Measurements from ENCODE around the gene MAGIX. TPM values are rescaled to one million over a fixed set of nuclear protein-coding genes. Genes with fewer than 3 reads are reported as not detected.

MAGIX gene
- total RNA-seq, 2 donors from 2014 or later: 1.3 to 2.8 TPM

DNA sequence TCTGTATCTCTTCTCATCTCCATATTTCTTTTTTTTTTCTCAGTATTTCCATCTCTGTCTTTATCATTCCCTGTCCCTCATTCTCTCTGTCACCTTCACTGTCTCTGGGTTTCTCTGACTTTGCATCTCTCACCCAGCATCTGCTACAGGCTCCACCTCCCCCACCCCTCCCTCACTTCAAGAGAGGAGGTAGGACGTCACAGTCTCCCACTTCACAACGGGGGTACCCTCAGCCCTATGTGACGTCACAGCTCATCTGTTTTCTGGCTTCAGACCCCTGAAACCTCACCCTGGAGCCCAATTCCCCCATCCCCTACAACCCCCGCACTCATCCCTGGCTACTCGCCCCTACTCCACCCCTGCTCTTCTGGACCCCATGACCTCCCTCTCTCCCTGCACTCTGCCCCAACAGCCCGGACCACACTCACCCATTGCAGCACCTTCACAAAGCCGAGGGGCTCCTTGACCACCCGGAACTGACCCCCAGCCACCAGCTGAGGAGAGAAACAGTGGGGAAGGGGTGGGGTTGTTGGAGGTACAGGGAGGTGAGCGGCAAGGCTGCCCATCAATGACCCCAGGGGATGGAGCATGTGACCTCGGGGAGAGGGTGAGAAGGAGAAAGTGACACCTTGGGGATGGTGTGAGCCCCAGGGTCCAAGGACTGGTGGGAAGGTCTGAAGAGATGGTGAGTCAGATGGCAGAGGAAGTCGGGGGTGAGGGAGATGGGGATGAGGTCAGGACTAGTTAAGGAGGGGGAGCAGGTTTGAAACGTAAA, 36.2 kb downstream of the MAGIX start:
- intact Hi-C loops (cut with DNase I): no loop called here
- DNase-seq (ENCODE audit: low spot score): no peak

DNA sequence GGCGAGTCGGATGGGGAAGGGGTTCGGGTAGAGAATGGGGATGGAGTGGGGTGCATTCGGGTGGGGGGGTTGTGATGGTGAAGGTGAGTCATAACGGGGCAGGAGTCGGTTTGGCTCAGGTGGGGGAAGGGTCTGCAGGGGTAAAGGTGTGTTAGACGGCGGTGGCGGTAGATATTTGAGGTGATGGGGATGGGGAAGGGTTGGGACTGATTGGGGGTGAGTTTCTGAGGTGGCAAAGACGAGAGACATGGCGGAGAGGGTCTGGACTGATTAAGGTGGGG, 36.7 kb downstream of the MAGIX start:
- intact Hi-C loops (cut with DNase I): no loop called here
- DNase-seq (ENCODE audit: low spot score): no peak

DNA sequence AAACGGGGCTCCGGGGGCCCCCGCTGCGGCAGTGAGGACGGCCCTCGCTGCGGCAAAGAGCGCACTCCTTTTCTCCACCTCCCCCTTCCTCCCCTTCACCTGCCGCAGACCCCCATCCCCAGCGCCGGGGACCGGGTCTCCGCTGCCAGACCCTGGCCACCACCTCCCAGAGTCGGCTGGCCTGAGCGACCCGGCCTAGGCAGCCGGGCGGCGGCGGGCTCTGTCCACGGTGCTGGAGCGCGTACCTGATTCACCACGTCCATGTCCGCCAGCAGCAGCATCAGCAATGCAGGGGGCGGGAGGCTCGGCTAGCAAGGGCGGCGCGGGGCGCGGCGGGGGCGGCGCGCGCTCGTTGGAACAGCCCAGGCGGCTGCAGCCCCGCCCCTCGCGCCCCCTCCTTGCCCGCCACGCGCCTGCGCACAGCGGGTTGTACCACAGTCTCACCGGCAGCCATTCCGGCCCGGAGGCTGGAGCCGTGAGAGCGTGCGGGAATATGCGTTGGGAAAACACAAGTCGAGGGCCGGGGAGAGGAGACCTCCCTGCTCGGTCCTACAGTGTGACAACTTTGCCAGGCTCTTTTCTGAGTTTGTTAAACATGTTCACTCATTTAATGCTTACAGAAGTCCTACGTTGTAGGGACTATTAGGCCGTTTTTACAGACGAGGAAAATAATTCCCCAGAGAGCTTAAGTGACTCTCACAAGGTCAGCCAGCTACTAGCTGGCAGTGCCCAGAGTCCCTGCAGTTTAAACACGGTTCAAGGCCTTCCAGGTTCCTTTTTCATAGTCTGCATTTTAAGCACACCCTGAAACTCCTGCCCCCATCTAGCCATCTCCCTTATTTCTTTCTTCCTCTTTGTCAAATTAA, 37.6 kb downstream of the MAGIX start, which contains the start of gene SYP:
TSS of gene SYP (minus strand) at position 288 of the 866 bp plus-strand sequence. CDS start at position 281, 7 bp downstream.
- DNase-seq (ENCODE audit: low spot score): peak; percentile 96
- intact Hi-C loops (cut with DNase I): no loop called here

DNA sequence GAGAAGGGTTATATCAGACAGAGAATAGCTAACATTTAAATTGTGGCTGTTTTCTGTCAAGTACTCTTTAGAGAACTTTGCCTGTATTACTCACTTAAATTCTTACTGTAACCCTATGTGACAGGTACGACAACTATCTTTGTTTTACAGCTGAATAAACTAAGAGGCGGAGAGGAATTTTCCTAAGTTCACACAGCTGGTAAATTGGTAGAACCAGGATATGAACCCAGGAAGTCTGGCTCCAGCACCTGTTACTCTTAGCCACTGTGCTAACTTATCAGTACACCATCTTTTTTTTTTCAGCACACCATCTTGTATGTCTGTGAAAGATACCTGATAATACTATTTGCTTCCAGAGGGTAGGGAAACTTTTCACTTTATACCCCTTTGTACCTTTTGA, 39.5 kb downstream of the MAGIX start:
- intact Hi-C loops (cut with DNase I): no loop called here

DNA sequence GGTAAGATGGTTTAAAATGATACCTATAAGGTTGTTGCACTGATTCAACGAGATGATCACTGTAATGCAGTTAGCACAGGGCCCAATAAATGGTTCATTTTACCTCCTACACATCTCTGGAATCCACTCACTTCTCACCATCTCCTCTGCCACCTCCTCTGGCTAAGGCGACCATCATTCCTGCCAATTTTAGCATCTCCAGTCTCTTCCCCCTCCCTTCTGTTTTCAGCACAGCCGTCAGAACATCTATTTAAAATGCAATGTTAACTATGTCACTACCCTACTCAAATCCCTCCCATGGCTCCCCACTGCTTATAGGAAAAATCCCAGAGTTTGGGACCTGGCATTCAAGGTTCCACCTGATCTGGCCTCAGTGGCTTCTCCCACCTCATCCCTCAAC, 41.0 kb downstream of the MAGIX start:
- intact Hi-C loops (cut with DNase I): no loop called here

More for the DNA sequence above, 39.5 kb downstream of the MAGIX start:
- no peak for DNase-seq (ENCODE audit: low spot score)

DNA sequence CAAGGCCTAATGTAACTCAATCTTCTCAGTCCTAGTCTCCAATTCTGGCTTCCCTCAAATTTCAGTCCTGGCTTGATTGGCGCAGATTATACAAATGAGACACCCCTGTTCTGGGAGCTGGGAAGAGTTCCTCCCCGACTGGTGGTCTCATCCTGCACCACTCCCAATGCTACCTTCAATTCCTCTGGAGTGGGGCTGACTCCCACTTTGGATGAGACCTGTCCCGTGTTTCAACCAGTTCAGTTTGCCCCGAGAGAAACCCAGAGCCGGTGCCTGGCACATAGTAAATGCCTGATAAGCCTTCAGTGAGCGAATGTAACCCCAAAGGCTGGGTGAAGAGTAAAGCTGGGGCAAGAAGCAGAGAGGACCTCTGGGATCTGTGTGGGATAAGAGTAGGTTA, 41.5 kb downstream of the MAGIX start:
- no peak for DNase-seq (ENCODE audit: low spot score)
- intact Hi-C loops (cut with DNase I): no loop called here

More for the DNA sequence above, 41.0 kb downstream of the MAGIX start:
- DNase-seq (ENCODE audit: low spot score): no peak

DNA sequence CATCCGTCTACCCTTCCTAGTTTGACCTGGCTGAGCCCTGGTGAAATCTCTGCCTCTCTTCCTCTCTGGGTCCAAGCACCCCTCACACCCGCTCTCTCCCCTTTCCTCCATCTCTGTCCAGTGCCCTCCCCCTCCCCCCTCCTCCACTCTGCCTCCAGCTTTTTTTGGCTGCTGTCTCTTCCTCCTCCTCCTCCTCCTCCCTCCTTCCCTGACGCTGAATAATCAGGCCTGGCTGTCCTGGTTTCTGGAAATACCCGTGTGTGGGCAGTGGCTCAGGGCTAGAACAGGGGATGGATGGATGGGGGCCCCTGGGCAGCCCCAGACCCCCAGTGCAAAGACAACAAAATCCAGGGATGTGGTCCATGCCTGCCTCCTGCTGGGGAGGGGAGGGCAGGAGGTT, 42.2 kb downstream of the MAGIX start:
- intact Hi-C loops (cut with DNase I): no loop called here
- DNase-seq (ENCODE audit: low spot score): no peak

DNA sequence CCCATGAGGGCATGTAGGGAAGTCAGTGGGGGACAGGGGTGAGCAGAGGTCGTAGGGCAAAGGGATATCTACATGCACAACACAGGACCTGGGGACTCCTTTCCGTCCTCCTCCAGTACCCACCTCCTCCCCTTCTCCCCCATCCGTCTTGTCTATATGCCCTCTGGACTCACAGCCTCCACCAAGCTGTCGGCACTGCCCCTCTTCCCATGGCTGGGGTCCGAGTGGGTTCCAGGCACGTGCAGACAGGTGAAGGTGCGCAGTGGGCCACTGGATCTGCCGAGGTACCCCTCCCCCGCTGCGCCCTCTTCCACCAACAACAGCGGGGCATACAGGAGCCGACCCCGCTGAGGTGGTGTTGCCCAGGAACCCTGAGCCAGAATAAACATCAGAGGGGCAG, 42.9 kb downstream of the MAGIX start:
- intact Hi-C loops (cut with DNase I): no loop called here
- DNase-seq (ENCODE audit: low spot score): no peak

DNA sequence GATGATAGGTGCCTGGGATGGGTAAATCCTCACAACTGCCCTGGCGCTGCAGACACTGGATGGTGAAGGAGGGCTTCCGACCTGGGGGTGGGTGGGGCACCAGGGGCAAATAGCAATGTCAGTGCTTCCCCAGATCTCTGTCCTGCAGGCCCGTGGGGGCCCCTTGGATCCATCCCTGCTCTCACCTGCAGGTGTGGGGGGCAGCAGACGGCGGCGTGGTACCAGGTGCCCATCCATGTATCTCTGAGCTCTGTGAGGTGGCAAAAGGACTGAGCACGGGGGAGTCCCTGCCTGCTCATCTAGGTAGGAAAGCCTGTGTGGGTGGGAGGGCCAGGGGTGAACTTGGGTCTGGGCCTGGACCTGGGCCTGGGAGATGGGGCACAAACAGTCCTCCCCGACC, 44.0 kb downstream of the MAGIX start:
- intact Hi-C loops (cut with DNase I): no loop called here
- no peak for DNase-seq (ENCODE audit: low spot score)

DNA sequence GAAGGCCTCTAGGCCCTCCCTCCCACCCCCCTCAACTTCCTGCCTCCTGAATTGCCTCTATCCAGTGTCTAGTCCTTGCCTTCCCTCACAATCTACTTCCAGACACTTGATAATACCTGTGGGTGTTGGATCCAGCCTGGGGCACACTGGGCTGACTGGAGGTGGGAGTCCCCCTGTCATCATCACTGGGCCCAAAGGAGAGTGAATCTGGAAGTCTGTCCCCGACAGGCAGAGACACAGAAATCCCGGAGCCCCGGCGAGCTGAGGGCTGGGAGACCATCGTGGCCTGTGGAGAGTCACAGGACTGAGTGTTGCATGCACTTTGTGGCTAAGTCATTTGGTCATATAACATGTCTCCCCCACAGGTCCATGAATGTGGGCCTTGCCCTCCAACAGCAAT, 45.8 kb downstream of the MAGIX start:
- DNase-seq (ENCODE audit: low spot score): no peak
- intact Hi-C loops (cut with DNase I): no loop called here

DNA sequence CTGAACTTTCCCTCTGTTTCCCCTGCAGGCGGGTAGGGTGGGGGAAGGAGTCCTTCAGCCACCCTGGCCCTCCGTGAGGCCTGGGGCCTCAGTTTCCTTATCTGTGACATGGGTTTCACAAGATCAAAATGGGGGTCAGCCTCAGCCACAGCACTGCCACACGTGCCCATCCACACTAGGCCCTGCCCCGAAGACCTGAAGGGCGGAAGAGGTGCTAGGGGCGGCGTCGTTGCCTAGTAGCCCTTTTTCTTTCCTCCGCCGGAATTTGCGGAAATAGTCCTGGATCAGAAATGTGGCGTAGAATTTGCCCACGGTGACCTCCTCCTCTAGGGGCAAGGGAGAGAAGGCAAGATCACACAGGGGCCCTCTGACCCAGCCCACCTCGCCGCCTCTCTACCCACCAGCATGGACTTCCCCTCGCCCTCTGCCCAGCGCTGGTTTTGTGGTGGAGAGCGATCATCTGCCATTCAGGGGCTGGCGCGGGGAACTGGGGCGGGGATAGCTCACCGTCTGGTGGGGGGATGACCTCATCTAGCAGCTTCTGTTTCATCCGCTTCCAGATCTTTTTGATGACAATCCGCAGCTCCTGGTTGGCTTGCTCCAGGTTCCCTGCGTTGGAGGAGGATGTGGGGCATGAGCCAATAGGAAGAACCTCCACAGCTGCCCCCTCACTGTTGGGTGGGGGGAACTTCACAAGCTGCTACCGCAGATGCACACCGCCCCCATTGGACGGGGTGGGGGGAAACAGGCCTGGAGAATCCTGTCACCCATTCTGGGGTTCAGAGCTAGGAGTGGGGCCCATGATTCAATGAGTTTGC, 47.1 kb downstream of the MAGIX start:
- intact Hi-C loops (cut with DNase I): no loop called here
- DNase-seq (ENCODE audit: low spot score): no peak

DNA sequence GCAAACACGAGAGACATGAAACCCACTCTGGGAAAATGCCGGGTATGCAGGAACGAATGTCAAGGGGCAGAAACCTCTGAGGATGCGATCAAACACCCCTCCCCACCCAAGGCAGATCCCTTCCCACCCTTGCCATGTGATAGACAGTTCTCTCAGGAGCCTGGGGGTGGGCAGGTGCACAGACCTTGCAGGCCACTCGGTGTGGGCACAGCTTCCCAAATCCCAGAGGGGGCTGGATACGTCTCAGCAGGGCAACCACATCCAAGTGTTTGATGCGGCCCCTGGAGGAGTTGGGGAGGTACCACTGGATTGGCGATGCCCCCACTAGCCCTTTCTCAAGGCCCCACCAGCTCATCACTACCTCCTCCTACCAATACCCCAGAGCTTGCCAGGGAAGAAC, 47.8 kb downstream of the MAGIX start:
- DNase-seq (ENCODE audit: low spot score): no peak
- intact Hi-C loops (cut with DNase I): no loop called here

DNA sequence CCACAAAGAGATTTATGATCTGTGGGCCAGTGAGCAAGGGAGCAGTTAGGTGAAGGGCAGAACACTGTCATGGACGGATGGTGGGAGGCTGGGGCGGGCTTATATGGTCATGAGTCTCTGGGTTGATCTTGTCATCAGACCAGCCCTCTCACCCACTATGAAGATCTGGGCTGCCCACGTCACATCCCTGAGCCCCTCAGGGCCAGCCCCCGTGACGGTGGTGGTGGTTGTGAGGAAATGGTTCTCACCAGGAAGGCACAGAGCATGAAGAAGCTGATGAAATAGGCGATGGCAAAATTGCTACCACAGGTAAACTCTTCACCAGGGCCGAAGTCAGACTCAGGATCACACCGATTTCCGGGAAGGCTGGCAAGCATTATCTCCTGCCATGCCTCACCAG, 48.5 kb downstream of the MAGIX start:
- intact Hi-C loops (cut with DNase I): no loop called here
- DNase-seq (ENCODE audit: low spot score): no peak

DNA sequence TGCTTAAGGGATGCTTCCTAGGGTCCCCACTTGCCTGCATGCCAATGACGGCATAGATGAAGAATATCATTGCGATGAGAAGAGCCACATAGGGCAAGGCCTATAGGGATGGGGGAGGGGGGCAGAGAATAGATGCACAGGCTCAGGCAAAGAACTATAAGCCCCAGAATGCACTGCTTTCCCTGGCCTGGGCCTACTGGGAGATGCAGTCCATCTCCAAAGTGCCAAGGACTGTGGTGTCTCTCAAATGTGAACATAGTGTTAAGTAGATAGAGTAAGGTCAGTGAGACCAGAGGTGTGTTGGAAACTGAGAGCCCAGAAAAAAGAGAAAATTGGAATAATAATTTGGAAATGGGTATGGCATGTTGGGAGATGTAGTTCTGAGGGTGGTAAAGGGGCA, 49.7 kb downstream of the MAGIX start:
- intact Hi-C loops (cut with DNase I): no loop called here
- no peak for DNase-seq (ENCODE audit: low spot score)

DNA sequence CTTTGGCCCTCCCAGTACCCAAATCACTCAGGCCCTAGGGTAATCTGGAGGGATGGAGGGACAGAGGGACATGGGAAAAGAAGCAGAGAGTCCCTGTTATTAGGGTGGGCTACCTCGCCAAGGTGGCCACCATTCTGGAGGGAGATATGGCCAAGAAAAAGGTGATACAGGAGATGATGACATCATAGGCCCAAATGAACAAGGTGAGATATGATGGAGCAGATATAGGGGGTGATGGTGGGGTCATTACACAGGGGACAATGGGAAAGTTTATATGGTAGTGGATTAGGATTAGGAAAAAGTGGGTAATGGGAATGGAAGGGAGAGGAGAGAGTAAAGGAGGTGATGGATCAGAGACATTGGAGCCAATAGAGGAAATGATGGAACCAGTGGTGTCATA, 50.3 kb downstream of the MAGIX start:
- intact Hi-C loops (cut with DNase I): no loop called here
- no peak for DNase-seq (ENCODE audit: low spot score)

DNA sequence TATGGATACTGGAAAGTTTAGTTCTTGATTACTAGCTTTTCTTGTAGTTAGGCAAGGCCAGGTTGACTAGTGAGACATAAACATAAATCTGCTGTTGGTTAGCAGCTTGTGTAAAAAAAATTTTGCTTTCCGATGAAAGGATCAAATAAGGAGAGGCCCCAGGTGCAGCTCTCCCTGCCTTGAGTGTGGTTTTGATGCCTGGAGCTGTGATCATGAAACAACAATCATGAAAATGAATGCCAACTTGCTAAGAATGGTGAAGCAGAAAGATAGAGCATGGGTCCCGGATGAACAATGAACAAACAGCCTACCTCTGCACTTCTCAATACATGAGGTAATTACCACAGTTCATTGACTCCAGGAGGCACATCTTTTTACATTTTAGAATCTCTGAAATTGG, 51.9 kb downstream of the MAGIX start:
- intact Hi-C loops (cut with DNase I): no loop called here
- DNase-seq (ENCODE audit: low spot score): no peak

DNA sequence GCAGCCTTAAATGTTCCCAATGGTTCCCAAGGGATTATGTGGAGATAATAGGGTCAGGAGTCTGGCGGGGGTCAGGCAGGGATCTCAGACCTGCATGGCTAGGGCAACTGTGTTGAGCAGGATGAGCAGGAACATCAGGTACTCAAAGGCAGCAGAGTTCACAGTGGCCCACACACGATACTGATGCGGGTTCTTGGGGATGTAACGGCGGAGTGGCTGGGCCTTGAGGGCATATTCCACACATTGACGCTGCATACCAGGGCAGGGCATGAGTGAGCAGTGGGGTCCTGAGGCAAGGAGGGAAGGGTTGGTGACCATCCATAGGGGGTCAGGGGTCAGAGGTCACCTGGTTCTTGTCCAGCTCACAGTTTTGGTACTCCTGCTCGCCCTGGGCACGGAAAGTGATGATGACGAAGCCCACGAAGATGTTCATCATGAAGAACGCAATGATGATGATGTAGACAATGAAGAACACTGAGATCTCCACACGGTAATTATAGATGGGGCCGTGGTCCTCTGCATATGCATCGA, 52.5 kb downstream of the MAGIX start:
- no peak for DNase-seq (ENCODE audit: low spot score)
- intact Hi-C loops (cut with DNase I): no loop called here

All from posterior vena cava (tissue), 2 donors.